Breast epithelium (tissue), 4 donors: ENCODE results near the gene NGRN. TPM values are rescaled to one million over a fixed set of nuclear protein-coding genes. Genes with fewer than 3 reads are reported as not detected.

ENCODE experiments used
- DNase-seq, 2 donors: peaks; one replicate each; pipeline ENCODE4 v3.0.0-alpha.2; 2019; ENCODE audit warnings: low spot score in 2 of 2
- H3K27ac ChIP-seq, 2 donors: fragments of 200-600 bp; sonication (generic) in 1 of 2; one replicate each; pipeline ENCODE4 v1.5.1; 2016 to 2019; ENCODE audit warnings: mild to moderate bottlenecking in 1 of 2
- H3K27me3 ChIP-seq, 2 donors: fragments of 200-600 bp; sonication (generic) in 1 of 2; one replicate each; pipeline versions ENCODE4 v1.5.1 to v1.6.0; 2017 to 2019; ENCODE audit warnings: control low read depth in 1 of 2, mild to moderate bottlenecking in 1 of 2
- H3K36me3 ChIP-seq: fragments of 200-600 bp; one replicate; pipeline ENCODE4 v1.5.1; 2019
- H3K4me1 ChIP-seq, 2 donors: fragments of 200-600 bp; sonication (generic); one replicate each; pipeline ENCODE4 v1.5.1; 2016 to 2019; ENCODE audit warnings: control low read depth in 1 of 2
- H3K4me3 ChIP-seq, 3 donors: fragments of 200-600 bp; sonication (generic); 1 replicate in 2 of 3; 2 replicates in 1 of 3; pipeline ENCODE4 v1.5.1; 2016 to 2019; ENCODE audit warnings: mild to moderate bottlenecking in 3 of 3, moderate library complexity in 2 of 3
- H3K9me3 ChIP-seq, 2 donors: fragments of 200-600 bp; sonication (generic) in 1 of 2; one replicate each; pipeline ENCODE4 v1.5.1; 2016 to 2019; ENCODE audit warnings: control low read depth in 1 of 2
- POLR2A ChIP-seq: fragments of 450-650 bp; IDR thresholded peaks from one replicate; pipeline ENCODE4 v1.6.1; 2016; ENCODE audit warnings: antibody characterized with exemption, mild to moderate bottlenecking, moderate library complexity
- POLR2AphosphoS5 ChIP-seq, 3 donors: sonication (generic); formaldehyde crosslinking; IDR thresholded peaks; one replicate each; pipeline ENCODE4 v1.6.1; 2017; ENCODE audit warnings: antibody characterized with exemption in 3 of 3
- intact Hi-C: fragments of 100-400 bp; cut with DNase I; formaldehyde crosslinking; loops from one replicate; pipeline ENCODE4 v1.15.1; 2023; ENCODE audit warnings: low total_unique reads
- total RNA-seq, 3 donors: library from RNA; depleted of rRNA; stranded (reverse); fragments of >200 nt; gene quantifications; one replicate each; pipeline ENCODE4 v1.1.0, GENCODE V29; 2016
- TF ChIP-seq, protein P1 (sequence below), 3 donors: fragments of 450-650 bp; IDR thresholded peaks; one replicate each; pipeline ENCODE4 v1.5.1; 2016 to 2017; ENCODE audit warnings: antibody characterized with exemption in 3 of 3, mild to moderate bottlenecking in 3 of 3, moderate library complexity in 3 of 3

Gene NGRN
- total RNA-seq, 3 donors from 2014 or later = 67.7 to 99.1 (median 87.2) TPM

GRCh38 chr15:90262426-90262825, 3.0 kb upstream of the NGRN start:
- peaks cover 0 to 7% of the 10 kb centered on the region in 2 donors for H3K4me1 ChIP-seq
- intact Hi-C loops = no loop called here
- no peak overlapping the region for H3K4me3 ChIP-seq
- H3K9me3 ChIP-seq = no peaks in the 10 kb centered on the region
- H3K36me3 ChIP-seq = no peaks in the 10 kb centered on the region
- DNase-seq = no peak
- no peaks in the 10 kb centered on the region for H3K27me3 ChIP-seq
- TF ChIP-seq POLR2A (no peak), POLR2AphosphoS5 (IDR thresholded peaks at IDR 0.05) (no peak)
- TF ChIP-seq, protein P1, sequence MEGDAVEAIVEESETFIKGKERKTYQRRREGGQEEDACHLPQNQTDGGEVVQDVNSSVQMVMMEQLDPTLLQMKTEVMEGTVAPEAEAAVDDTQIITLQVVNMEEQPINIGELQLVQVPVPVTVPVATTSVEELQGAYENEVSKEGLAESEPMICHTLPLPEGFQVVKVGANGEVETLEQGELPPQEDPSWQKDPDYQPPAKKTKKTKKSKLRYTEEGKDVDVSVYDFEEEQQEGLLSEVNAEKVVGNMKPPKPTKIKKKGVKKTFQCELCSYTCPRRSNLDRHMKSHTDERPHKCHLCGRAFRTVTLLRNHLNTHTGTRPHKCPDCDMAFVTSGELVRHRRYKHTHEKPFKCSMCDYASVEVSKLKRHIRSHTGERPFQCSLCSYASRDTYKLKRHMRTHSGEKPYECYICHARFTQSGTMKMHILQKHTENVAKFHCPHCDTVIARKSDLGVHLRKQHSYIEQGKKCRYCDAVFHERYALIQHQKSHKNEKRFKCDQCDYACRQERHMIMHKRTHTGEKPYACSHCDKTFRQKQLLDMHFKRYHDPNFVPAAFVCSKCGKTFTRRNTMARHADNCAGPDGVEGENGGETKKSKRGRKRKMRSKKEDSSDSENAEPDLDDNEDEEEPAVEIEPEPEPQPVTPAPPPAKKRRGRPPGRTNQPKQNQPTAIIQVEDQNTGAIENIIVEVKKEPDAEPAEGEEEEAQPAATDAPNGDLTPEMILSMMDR (IDR thresholded peaks at IDR 0.05) = no peak
- no peak overlapping the region for H3K27ac ChIP-seq

DNA sequence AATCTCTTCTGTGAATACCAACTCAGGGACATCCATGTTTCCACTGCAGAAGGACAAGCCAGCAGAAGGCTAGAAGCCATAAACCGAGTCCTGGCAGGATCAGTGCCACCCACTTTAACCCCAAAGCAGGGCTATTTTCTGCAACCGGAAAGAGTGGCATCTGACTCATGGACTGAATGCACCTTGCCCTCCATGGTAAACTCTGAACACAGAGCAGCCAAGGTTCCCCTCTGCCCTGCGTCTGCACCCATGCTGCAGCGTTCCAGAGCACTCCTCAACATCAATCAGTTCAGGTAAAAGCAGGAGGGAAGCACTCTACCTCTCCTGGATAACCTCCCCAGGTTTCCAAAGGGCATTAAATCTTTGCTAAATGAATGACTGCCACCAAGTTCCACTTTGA, 801 bp upstream of the NGRN start:
- H3K36me3 ChIP-seq = no peaks in the 10 kb centered on the region
- no peaks in the 10 kb centered on the region for H3K9me3 ChIP-seq
- TF ChIP-seq POLR2A (no peak), POLR2AphosphoS5 (IDR thresholded peaks at IDR 0.05) (no peak)
- TF ChIP-seq, protein P1 (IDR thresholded peaks at IDR 0.05) = no peak
- H3K27ac ChIP-seq = peak overlapping the region; percentile 94 to 95
- peaks cover 0 to 20% of the 10 kb centered on the region in 2 donors for H3K4me1 ChIP-seq
- intact Hi-C loops = no loop called here
- no peaks in the 10 kb centered on the region for H3K27me3 ChIP-seq
- DNase-seq = no peak
- H3K4me3 ChIP-seq = peak overlapping the region; percentile 62 to 88 (median 87)

DNA sequence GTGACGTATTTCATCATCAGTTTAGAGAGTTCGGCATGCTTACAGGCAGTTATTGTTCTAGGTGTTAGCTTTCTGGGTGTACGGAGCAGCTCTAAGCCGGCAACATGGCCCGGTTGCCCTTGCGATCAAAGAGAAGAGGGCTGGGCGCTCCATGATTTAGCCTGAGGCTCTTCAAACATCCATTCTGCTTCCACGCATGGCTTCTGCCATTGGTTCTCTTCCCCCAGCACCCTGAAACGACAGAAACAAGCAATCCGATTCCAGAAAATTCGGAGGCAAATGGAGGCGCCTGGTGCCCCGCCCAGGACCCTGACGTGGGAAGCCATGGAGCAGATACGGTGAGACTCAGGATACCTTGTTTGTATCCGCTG, 574 bp downstream of the NGRN start:
- Histone ChIP-seq H3K4me1 (peaks cover 0 to 20% of the 10 kb centered on the region in 2 donors), H3K36me3 (no peaks in the 10 kb centered on the region)
- no peak for DNase-seq

GRCh38 chr15:90266485-90266884, 1.0 kb downstream of the NGRN start:
- peaks cover 0 to 20% of the 10 kb centered on the region in 2 donors for H3K4me1 ChIP-seq

More for the DNA sequence above, 574 bp downstream of the NGRN start:
- intact Hi-C loops = no loop called here
- Histone ChIP-seq H3K4me3 (peak overlapping the region; percentile 62 to 88 (median 87)), H3K27ac (peak overlapping the region; percentile 94 to 95), H3K27me3 (no peaks in the 10 kb centered on the region), H3K9me3 (no peaks in the 10 kb centered on the region)
- TF ChIP-seq, protein P1 (IDR thresholded peaks at IDR 0.05) = no peak
- no peak for TF ChIP-seq POLR2AphosphoS5 (IDR thresholded peaks at IDR 0.05)

DNA sequence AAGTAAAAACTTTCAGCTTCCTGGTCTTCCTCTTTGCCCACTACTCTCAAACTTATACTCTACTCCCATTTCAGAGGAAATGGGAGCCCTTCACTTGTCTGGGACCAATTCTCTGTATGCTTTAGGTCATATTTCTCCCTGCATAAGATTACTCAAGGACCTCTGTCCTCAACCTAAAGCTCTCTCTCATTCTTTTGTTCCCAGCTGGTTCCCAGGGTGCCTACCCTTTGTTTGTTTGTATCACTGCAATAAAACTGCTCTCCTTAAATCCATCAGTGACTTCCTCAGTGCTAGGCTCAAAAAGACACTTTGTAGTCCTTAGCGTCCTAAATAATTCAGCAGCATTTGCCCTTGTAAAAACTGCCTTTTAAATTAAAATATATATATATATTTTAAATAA, 2.9 kb downstream of the NGRN start:
- Histone ChIP-seq H3K36me3 (no peaks in the 10 kb centered on the region), H3K27ac (peak overlapping the region in 1 of 2 donors; percentile 10), H3K9me3 (no peaks in the 10 kb centered on the region), H3K27me3 (no peaks in the 10 kb centered on the region), H3K4me1 (peaks cover 0 to 20% of the 10 kb centered on the region in 2 donors), H3K4me3 (peak overlapping the region in 1 of 3 donors; percentile 88)
- no peak for DNase-seq
- intact Hi-C loops = no loop called here
- TF ChIP-seq, protein P1 (IDR thresholded peaks at IDR 0.05) = no peak
- TF ChIP-seq POLR2A (no peak), POLR2AphosphoS5 (IDR thresholded peaks at IDR 0.05) (no peak)

More at GRCh38 chr15:90266485-90266884, 1.0 kb downstream of the NGRN start:
- H3K27me3 ChIP-seq = no peaks in the 10 kb centered on the region
- H3K9me3 ChIP-seq = no peaks in the 10 kb centered on the region
- peak overlapping the region; percentile 62 to 88 (median 87) for H3K4me3 ChIP-seq
- no peak for DNase-seq
- TF ChIP-seq, protein P1 (IDR thresholded peaks at IDR 0.05) = no peak
- TF ChIP-seq POLR2A (no peak), POLR2AphosphoS5 (IDR thresholded peaks at IDR 0.05) (no peak)
- intact Hi-C loops = no loop called here
- no peaks in the 10 kb centered on the region for H3K36me3 ChIP-seq
- H3K27ac ChIP-seq = peak overlapping the region; percentile 94 to 95
